ENCODE measurements around the gene A2M. TPM values are rescaled to one million over a fixed set of nuclear protein-coding genes. Genes with fewer than 3 reads are reported as not detected.

A2M gene
- total and polyA plus RNA-seq, 9 of the 15 experiments (the other 6 are each of a cell fraction or from before 2014, with no cell fraction given): 0.08 to 2.3 TPM; not detected in 7

DNA sequence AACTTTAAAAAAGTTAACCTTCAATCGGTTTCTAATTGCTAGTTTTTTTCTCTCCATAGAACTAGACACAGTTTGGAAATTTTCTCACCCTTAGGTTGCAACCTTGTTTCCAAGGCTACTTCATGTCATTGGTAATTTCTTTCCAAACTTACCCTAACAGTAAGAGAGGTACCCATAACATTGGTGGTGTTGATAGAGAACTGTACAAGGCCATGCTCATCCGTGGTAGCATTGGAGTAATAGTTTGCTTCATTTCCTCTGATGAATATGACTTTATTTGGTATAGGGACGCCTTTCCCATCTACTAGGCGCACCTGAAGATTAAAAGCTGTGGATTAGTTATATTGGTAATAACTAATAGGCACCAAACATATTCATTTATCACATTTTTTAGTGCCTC is 11.6 kb downstream of the A2M start:
- POLR2A ChIA-PET: interaction anchor here (0.8 kb wide), 1 partner anchor 12 kb away, joined by 3 read pairs; the partner anchor contains the start of gene A2M
- Histone ChIP-seq H3K36me3 (ENCODE audit: control insufficient read depth, insufficient read depth, low read length) (no peaks in the 10 kb centered on the region), H3K9ac (ENCODE audit: insufficient read depth in 1 of 2, low read depth in 2 of 2, low read length in 2 of 2) (no peak overlapping the region), H3K27me3 (ENCODE audit: control insufficient read depth in 2 of 2, insufficient read depth in 2 of 2, low read length in 2 of 2) (peaks cover 0 to 2% of the 10 kb centered on the region in 2 experiments; a peak in 1 of 5 replicates), H3K27ac (ENCODE audit: extremely low read depth, low read depth, low read length) (no peak overlapping the region), H2AFZ (ENCODE audit: low read depth, low read length) (no peak overlapping the region), H3K79me2 (ENCODE audit: control insufficient read depth, insufficient read depth, low read length) (no peaks in the 10 kb centered on the region), H3K4me1 (replicated peaks in 1 of 2; ENCODE audit: control insufficient read depth in 2 of 2, insufficient read depth in 2 of 2, low read length in 2 of 2) (no peaks in the 10 kb centered on the region), H3K9me3 (replicated peaks; ENCODE audit: control insufficient read depth, insufficient read depth, low read depth, low read length) (no peaks in the 10 kb centered on the region), H3K4me2 (ENCODE audit: insufficient read depth, low read length) (no peak overlapping the region), H3K9me1 (ENCODE audit: control insufficient read depth, insufficient read depth, low read length) (no peaks in the 10 kb centered on the region), H4K20me1 (replicated peaks; ENCODE audit: control insufficient read depth, insufficient read depth, low read length) (no peaks in the 10 kb centered on the region), H3K4me3 (no peak overlapping the region)
- ATAC-seq (no peak), DNase-seq (ENCODE audit: extremely low read depth in 1 of 4, low spot score in 3 of 4) (no peak), FAIRE-seq (no peak)
- intact Hi-C loops (cut with micrococcal nuclease) (no loop called here), in situ Hi-C loops (cut with MboI) (no loop called here)
- CTCF ChIA-PET (ENCODE audit: low intra/inter-chr PET ratio): no interaction called here
- WGBS (ENCODE audit: insufficient coverage, low coverage, missing lambda C conversion rate): 0% methylated on average over 4 of the region's 4 CpGs
- TF ChIP-seq MAFK (IDR thresholded peaks at IDR 0.05; ENCODE audit: low read length) (no peak), CBFB (CRISPR knock-in tag; IDR thresholded peaks at IDR 0.05) (no peak)
- no TSS peak for BruUV-seq (replicated peaks)

DNA sequence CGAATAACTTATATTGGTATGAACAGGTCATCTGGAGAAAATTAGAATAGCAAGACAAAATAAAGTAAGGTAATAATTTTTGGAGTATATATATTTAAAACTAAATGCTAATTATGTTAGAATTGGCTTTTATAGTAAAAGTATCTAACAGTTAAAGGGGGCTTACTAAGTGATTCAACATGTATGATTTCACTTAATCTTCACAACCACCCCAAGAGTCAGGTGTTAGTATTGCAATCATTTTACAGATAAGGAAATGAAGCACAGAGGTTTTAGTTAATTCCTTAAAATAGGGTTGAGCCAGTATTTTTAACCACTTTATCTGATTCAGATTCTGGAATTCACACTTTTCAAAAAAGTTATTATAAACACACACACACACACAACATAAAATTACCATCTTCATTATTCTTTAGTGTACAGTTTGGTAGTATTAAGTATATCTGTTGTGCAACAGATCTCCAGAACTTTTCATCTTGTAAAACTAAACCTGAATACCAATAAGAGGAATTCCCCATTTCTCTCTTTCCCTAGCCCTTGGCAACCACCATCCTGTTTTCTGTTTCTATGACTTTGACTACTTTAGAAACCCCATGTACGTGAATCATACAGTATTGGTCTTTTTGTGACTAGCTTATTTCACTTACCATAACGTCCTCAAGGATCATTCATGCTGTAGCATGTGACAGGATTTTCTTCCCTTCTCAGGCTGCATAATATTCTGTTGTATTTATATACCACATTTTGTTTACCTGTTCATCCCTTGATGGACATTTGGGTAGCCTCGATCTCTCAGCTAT is 12.5 kb downstream of the A2M start:
- Histone ChIP-seq H3K4me2 (ENCODE audit: insufficient read depth, low read length) (no peak overlapping the region), H3K9ac (ENCODE audit: insufficient read depth in 1 of 2, low read depth in 2 of 2, low read length in 2 of 2) (no peak overlapping the region), H3K9me1 (ENCODE audit: control insufficient read depth, insufficient read depth, low read length) (no peaks in the 10 kb centered on the region), H2AFZ (ENCODE audit: low read depth, low read length) (no peak overlapping the region), H3K9me3 (replicated peaks; ENCODE audit: control insufficient read depth, insufficient read depth, low read depth, low read length) (no peaks in the 10 kb centered on the region), H3K4me3 (no peak overlapping the region), H3K27ac (ENCODE audit: extremely low read depth, low read depth, low read length) (no peak overlapping the region), H3K27me3 (ENCODE audit: control insufficient read depth in 2 of 2, insufficient read depth in 2 of 2, low read length in 2 of 2) (peaks cover 0 to 4% of the 10 kb centered on the region in 2 experiments; a peak in 1 of 5 replicates), H3K79me2 (ENCODE audit: control insufficient read depth, insufficient read depth, low read length) (no peaks in the 10 kb centered on the region), H4K20me1 (replicated peaks; ENCODE audit: control insufficient read depth, insufficient read depth, low read length) (no peaks in the 10 kb centered on the region), H3K4me1 (replicated peaks in 1 of 2; ENCODE audit: control insufficient read depth in 2 of 2, insufficient read depth in 2 of 2, low read length in 2 of 2) (no peaks in the 10 kb centered on the region), H3K36me3 (ENCODE audit: control insufficient read depth, insufficient read depth, low read length) (no peaks in the 10 kb centered on the region)
- intact Hi-C loops (cut with micrococcal nuclease): no loop called here
- in situ Hi-C loops (cut with MboI): no loop called here
- 1% methylated on average over 4 of the region's 4 CpGs for WGBS (ENCODE audit: insufficient coverage, low coverage, missing lambda C conversion rate)
- CTCF ChIA-PET (ENCODE audit: low intra/inter-chr PET ratio): no interaction called here
- no TSS peak for BruUV-seq (replicated peaks)
- FAIRE-seq: no peak
- POLR2A ChIA-PET: interaction anchor here (0.8 kb wide), 1 partner anchor 12 kb away, joined by 3 read pairs; the partner anchor contains the start of gene A2M
- TF ChIP-seq LCOR (CRISPR knock-in tag; IDR thresholded peaks at IDR 0.05): no peak
- no peak for TF ChIP-seq NR1H2 (CRISPR knock-in tag; IDR thresholded peaks at IDR 0.05)
- TF ChIP-seq, protein P1, sequence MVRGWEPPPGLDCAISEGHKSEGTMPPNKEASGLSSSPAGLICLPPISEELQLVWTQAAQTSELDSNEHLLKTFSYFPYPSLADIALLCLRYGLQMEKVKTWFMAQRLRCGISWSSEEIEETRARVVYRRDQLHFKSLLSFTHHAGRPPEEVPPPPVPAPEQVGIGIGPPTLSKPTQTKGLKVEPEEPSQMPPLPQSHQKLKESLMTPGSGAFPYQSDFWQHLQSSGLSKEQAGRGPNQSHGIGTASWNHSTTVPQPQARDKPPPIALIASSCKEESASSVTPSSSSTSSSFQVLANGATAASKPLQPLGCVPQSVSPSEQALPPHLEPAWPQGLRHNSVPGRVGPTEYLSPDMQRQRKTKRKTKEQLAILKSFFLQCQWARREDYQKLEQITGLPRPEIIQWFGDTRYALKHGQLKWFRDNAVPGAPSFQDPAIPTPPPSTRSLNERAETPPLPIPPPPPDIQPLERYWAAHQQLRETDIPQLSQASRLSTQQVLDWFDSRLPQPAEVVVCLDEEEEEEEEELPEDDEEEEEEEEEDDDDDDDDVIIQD (CRISPR knock-in tag; IDR thresholded peaks at IDR 0.05): no peak
- TF ChIP-seq ZNF347 (CRISPR knock-in tag; IDR thresholded peaks at IDR 0.05; ENCODE audit: low read depth): no peak
- no peak for TF ChIP-seq TFAM (CRISPR knock-in tag; conservative IDR thresholded peaks at IDR 0.05)
- TF ChIP-seq PHB (CRISPR knock-in tag; IDR thresholded peaks at IDR 0.05): no peak
- TF ChIP-seq, protein P2, sequence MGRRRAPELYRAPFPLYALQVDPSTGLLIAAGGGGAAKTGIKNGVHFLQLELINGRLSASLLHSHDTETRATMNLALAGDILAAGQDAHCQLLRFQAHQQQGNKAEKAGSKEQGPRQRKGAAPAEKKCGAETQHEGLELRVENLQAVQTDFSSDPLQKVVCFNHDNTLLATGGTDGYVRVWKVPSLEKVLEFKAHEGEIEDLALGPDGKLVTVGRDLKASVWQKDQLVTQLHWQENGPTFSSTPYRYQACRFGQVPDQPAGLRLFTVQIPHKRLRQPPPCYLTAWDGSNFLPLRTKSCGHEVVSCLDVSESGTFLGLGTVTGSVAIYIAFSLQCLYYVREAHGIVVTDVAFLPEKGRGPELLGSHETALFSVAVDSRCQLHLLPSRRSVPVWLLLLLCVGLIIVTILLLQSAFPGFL (CRISPR knock-in tag; IDR thresholded peaks at IDR 0.05): no peak
- TF ChIP-seq, protein P3, sequence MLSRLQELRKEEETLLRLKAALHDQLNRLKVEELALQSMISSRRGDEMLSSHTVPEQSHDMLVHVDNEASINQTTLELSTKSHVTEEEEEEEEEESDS (CRISPR knock-in tag; IDR thresholded peaks at IDR 0.05): no peak
- TF ChIP-seq, protein P4, sequence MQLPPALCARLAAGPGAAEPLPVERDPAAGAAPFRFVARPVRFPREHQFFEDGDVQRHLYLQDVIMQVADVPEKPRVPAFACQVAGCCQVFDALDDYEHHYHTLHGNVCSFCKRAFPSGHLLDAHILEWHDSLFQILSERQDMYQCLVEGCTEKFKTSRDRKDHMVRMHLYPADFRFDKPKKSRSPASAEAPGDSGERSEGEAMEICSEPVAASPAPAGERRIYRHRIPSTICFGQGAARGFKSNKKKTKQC (CRISPR knock-in tag; IDR thresholded peaks at IDR 0.05): no peak
- TF ChIP-seq HNRNPK (IDR thresholded peaks at IDR 0.05; ENCODE audit: low read depth, low read length, poor library complexity, severe bottlenecking): no peak
- no peak for ATAC-seq
- DNase-seq (ENCODE audit: extremely low read depth in 1 of 4, low spot score in 3 of 4): no peak

Data from K562 (cell line).